Hepatocyte (in vitro differentiated cells): Measurements from ENCODE around the gene SCFD2.

Experiments
- EZH2 ChIP-seq: fragments of 200-600 bp; sonication (generic); IDR thresholded peaks from 2 replicates; pipeline ENCODE4 v1.6.1; 2016; ENCODE audit warnings: antibody characterized with exemption, mild to moderate bottlenecking, borderline replicate concordance
- TF ChIP-seq, protein P1 (sequence below): fragments of 200-600 bp; sonication (generic); IDR thresholded peaks from 2 replicates; pipeline ENCODE4 v1.5.1; 2016; ENCODE audit warnings: antibody characterized with exemption, mild to moderate bottlenecking; ENCODE audit not compliant: poor library complexity

DNA sequence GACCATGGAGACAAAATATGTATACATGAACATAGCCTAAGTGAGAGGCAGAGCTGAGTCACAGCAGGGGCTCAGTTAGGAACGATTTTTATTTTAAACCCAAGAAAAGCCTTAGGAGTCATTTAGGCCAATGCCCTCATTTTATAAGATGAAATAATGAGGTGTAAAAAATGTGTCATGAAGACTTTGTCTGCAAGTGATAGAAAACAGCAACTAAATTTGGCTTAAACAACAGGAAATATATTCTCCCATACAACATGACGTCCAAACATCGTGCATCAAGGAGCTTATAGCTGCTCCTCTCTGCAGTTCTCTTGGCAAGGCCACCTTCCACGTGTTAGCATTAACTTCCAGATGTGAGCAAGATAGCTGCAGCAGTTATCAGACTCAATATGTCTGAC lies 16.8 kb downstream of the SCFD2 start:
- TF ChIP-seq, protein P1, sequence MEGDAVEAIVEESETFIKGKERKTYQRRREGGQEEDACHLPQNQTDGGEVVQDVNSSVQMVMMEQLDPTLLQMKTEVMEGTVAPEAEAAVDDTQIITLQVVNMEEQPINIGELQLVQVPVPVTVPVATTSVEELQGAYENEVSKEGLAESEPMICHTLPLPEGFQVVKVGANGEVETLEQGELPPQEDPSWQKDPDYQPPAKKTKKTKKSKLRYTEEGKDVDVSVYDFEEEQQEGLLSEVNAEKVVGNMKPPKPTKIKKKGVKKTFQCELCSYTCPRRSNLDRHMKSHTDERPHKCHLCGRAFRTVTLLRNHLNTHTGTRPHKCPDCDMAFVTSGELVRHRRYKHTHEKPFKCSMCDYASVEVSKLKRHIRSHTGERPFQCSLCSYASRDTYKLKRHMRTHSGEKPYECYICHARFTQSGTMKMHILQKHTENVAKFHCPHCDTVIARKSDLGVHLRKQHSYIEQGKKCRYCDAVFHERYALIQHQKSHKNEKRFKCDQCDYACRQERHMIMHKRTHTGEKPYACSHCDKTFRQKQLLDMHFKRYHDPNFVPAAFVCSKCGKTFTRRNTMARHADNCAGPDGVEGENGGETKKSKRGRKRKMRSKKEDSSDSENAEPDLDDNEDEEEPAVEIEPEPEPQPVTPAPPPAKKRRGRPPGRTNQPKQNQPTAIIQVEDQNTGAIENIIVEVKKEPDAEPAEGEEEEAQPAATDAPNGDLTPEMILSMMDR: no peak
- no peak for TF ChIP-seq EZH2
